NCI-H2196 treated with DMSO at 0.1 percent for 48 hours (cell line): ENCODE data around the gene ALKBH6.
A peak's percentile ranks its signal among the peaks of the same experiment; 100 is the strongest.

Source experiments
- DNase-seq: peaks from one replicate; lab custom pipeline; 2025; ENCODE audit not compliant: unreplicated experiment; lab: John Stamatoyannopoulos, UW

Gene ALKBH6

DNA sequence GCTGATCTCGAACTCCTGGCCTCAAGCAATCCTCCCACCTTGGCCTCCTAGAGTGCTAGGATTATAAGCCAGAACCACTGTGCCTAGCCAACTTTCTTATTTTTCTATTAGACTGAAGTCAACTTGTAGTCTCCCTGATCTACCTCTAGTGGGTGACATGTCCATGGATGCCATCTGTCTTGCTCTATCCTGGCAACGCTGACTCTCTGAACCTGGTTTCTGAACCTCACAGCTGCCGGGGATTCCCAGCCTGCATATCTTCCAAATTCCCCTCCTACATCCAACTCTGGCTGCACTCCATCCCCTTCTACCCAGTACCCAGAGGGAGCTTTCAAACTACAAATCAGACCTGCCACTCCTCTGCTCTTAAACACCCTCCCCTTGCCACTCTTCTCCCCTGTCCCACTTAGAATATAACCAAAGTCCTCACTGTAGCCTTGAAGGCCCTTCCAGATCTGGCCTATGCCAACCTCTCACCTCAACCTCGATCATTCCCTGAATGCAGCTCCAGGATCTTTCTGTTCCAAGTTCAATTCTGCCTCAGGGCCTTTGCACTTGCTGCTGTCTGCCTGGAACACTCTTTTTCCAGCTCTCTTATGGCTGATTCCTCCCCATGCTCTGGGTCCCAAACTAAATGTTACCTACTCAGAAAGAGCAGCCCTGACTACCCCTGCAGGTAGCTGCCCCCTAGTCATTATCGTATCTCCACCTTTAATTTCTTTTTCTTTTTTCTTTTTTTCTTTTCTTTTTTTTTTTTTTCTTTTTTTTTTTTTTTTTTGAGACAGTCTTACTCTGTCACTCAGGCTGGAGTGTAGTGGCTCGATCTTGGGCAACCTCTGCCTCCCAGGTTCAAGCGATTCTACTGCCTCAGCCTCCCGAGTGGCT lies 16.5 kb upstream of the ALKBH6 start:
- DNase-seq, result peak; percentile 36

- no peak for DNase-seq
These were observed 14.5 kb upstream of the ALKBH6 start for GRCh38 chr19:36028313-36029041.

GRCh38 chr19:36027696-36028095 lies 13.7 kb upstream of the ALKBH6 start:
- DNase-seq, result no peak

DNA sequence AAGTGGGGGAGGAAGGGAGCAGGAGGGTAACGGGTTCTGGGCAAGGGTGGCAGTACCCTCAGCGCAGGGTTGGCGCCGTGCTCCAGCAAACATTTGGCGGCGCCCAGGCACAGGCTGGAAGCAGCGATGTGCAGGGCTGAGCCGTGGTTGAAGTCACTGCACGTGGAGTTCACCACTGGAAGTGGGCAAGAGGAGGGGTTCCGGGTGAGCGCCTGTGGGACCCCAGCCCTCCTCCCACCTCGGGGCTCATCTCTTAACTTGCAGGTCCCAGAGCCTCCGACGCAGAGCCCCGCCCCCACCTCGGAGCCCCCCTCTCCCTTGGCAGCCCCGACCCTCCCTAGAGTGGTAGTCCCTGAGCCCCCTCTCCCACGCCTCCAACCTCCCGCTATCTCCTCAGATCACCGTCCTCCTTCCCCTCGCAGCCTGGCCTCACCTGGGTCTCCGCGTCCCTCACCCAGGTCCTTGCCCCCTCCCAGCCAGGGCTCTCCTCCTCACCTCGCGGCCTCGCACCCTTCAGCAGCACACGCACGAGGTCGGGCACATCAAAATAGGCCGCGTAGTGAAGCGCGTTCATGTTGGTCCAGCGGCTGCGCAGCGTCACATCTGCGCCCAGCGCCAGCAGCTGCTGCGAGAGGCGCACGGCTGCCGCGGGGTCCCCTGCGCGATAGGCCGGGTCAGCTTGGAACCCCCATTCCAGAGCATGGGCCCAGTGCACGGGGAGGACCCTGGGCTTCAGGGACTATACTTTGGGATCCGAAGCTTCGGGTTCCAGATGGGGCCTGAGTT lies 12.3 kb upstream of the ALKBH6 start:
- DNase-seq, result no peak

DNA sequence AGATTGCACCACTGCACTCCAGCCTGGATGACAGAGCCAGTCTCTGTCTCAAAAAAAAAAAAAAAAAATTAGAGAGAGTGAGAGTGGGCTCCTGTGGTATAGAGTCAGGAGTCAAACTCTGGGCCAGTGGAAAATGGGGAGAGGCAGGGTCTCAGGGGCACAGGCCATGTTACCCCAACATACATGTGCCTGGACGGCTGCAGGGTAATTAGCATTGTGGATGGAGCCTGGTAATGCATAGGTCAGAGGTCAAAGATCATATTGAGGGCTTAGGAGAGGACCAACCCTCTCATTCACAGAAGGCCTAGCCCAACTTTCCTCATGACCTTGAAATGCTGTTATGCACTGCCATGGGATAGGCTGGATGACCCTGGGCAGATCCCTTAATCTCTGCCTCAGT lies 11.5 kb upstream of the ALKBH6 start:
- no peak for DNase-seq

DNA sequence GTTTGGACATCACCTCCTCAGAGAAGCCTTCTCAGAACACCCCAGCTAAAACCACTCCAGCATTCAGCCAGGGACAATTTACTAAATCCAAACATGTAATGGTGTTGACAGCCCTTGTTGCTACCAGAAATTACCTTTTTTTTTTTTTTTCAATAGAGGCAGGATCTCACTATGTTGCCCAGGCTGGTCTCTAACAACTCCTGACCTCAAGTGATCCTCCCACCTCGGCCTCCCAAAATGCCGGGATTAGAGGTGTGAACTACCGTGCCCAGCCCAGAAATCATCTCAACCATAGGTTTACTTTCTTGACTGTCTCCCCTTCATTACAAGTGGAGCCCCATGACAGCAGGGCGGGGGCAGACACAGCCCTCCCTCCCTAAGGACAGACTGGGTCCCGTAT lies 9.4 kb upstream of the ALKBH6 start:
- no peak for DNase-seq

DNA sequence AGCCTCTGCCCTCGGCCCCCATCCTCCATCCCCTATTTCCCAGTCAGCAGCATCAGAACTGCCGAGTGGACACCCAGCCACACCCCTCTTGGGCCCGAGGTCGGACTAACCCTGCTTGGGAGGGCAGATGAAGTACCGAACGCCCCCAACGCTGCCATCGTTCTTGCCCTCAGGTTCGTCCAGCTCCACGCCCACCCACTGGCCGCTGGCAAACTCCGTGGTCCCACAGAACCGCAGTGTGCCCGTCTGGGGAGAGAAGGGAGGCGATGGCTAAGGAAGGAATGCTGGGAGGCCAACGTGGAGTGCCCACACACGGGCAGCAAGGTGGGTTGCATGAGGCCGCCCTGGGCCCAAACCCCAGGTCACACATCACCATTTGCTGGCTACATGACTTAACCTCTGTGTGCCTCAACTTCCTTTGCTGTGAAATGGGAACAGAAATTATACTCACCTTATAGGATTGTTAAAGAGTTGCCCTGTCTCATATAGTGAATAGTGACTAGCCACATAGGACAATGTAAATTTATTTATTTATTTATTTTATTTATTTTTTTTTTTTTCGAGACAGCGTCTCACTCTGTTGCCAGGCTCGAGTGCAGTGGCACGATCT lies 5.2 kb upstream of the ALKBH6 start:
- DNase-seq, result no peak

GRCh38 chr19:36013280-36014011 lies 567 bp downstream of the ALKBH6 start:
- no peak for DNase-seq

GRCh38 chr19:36010402-36010801 lies 3.6 kb downstream of the ALKBH6 start:
- no peak for DNase-seq

DNA sequence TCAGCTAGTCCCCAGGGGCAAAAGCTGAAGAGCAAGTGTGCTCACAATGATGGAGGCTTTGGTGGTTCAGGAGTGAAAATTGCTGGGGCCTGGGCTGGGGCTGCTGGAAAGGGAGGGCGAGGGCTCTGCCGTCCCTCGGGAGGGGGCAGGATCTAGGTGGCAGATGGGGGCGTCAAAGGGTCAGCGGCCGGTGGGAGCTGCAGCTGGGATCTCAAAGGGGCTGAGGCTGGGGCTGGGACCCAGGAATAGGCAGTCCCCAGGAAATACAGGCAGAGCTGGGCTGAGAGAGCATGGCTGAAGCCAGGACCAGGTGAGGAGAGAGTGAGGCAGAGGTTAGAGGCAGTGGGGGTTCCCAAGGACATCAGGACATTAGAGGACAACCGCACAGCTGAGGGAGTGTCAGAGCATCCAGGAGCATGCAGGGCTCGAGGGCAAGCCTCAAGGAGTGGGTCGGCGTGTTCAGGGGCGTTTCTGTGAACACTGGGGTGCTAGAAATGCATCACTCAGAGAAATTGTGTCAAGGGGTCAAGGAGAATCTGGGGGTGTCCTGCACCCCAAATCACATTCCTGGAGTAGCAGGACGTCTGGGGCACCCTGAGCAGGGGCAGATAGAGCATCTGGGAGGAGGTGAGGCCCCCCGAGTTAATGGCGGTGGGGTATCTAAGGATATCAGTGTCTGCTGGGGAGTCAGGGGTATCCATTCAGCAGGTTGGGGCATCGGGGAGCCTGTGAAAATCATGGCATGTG lies 4.2 kb downstream of the ALKBH6 start:
- no peak for DNase-seq

- peak; percentile 59 for DNase-seq
These were observed 4.8 kb downstream of the ALKBH6 start for GRCh38 chr19:36009220-36009619.

- peak; percentile 44 for DNase-seq
These were observed 5.6 kb downstream of the ALKBH6 start, which contains the start of gene SYNE4 for GRCh38 chr19:36008336-36008978. TSS of gene SYNE4 (minus strand) at chr19:36008813. CDS start at chr19:36008681, 132 bp downstream.

DNA sequence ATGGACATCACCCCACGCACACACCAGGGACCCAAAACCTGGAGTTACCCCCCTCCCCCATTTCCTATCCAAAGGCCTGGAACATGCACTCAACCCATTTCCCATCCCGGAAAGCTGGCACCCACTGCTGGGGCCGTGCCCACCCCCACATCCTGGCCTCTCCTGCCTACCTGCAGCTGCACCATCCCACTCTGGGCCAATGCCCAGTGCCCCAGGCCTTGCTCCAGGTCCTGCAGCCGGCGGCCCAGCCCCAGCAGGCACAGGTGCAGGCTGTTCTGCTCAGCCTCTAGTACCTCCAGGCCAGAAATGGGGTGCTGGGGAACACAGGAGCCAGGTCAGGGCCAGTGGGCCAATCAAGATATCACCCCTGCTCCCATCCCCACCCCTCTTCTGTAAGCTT lies 7.1 kb downstream of the ALKBH6 start:
- DNase-seq, result no peak

- no peak for DNase-seq
These were observed 10.7 kb downstream of the ALKBH6 start for GRCh38 chr19:36003284-36003683.

- DNase-seq, result no peak
These were observed 12.4 kb downstream of the ALKBH6 start for GRCh38 chr19:36001605-36002004.

- DNase-seq, result no peak
These were observed 17.2 kb downstream of the ALKBH6 start for GRCh38 chr19:35996777-35997176.

DNA sequence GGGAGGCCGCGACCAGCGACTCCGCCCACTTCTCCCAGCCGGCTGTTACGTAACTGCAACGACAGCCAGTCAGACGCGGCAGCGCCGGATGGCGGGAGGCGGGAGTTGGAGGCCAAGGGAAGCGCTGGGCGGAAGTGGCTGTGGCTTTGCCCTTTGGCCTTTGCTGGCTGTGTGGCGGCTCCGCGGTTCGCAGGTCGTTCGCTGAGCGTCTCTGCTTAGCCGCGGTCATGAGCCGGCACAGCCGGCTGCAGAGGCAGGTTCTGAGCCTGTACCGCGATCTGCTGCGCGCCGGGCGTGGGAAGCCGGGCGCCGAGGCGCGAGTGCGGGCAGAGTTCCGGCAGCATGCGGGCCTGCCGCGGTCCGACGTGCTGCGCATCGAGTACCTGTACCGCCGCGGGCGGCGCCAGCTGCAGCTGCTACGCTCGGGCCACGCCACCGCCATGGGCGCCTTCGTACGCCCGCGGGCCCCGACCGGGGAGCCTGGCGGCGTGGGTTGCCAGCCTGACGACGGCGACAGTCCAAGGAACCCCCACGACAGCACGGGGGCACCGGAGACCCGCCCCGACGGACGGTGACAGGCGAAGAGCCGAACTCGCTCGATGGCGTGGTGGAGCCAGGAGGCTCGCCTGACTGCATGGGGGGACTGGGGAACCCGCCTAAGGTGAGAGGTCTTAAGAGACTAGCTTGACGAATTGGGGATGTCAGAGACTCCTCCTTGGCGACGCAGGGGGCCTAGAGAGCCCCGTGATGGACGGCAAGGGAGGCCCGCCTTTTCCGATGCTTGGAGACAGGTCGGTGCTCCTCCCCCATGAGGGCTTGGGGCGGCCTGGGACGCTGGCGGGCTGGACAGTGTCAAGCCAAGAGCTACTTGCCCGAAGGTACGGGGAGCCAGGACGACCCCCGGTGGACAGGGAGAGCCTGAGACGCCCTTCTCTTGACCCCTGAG lies 18.7 kb downstream of the ALKBH6 start, which contains the start of gene SDHAF1:
TSS of gene SDHAF1 (plus strand) at position 141 of the 946 bp plus-strand sequence. CDS start at position 228, 87 bp downstream.
- peak; percentile 88 for DNase-seq
